Esophagus muscularis mucosa (tissue), 4 donors: ENCODE results near the gene ZNF469.

ENCODE experiments used
- EP300 ChIP-seq: sonication (generic); formaldehyde crosslinking; IDR thresholded peaks from one replicate; pipeline ENCODE4 v1.6.1; 2017; ENCODE audit warnings: antibody characterized with exemption
- POLR2A ChIP-seq: fragments of 450-650 bp; IDR thresholded peaks from one replicate; pipeline ENCODE4 v1.6.1; 2017; ENCODE audit warnings: antibody characterized with exemption, moderate library complexity, mild to moderate bottlenecking, low read depth
- POLR2AphosphoS5 ChIP-seq, 2 donors: sonication (generic); formaldehyde crosslinking; IDR thresholded peaks; one replicate each; pipeline ENCODE4 v1.6.1; 2017; ENCODE audit warnings: antibody characterized with exemption in 2 of 2
- TF ChIP-seq, protein P1 (sequence below), 3 experiments: fragments of 200-600 bp in 2 of 3; fragments of 450-650 bp in 1 of 3; sonication (generic) in 2 of 3; IDR thresholded peaks; one replicate each; pipeline ENCODE4 v1.5.1; 2017 to 2019; ENCODE audit warnings: antibody characterized with exemption in 3 of 3, mild to moderate bottlenecking in 2 of 3, moderate library complexity in 1 of 3

DNA sequence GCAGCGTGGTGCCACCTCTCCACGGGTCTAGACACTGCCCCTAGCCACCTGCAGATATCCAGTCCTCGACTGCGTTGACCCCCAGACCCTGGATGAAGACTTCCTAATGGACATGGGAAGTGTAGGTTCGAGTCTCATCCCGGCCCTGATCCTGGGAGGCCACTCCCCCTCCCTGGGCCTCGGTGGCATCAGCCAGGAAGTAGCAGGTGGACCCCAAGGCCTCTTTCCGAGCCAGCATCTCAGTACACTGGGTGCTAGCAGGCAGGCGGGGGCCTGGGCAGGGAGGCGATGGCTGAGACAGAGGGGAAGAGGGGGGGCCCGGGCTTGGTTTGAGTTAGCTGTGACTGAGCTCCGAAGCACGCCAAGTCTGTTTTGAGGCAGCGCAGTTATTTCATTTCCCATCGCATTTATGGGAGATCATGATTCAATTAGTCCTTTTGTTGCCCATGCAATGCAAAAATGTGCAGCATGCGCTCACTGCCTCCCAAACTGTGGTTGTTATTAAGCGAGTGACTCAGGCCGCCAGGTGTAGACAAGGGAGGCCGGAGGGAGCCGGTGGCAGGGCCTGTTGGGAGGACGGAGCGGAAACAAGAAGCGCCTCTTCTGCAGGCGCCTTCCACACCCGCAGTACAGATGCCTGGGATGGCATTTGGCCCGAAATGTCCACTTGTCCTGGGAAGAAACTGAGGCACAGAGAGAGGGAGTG is 25.3 kb upstream of the ZNF469 start:
- TF ChIP-seq, protein P1, sequence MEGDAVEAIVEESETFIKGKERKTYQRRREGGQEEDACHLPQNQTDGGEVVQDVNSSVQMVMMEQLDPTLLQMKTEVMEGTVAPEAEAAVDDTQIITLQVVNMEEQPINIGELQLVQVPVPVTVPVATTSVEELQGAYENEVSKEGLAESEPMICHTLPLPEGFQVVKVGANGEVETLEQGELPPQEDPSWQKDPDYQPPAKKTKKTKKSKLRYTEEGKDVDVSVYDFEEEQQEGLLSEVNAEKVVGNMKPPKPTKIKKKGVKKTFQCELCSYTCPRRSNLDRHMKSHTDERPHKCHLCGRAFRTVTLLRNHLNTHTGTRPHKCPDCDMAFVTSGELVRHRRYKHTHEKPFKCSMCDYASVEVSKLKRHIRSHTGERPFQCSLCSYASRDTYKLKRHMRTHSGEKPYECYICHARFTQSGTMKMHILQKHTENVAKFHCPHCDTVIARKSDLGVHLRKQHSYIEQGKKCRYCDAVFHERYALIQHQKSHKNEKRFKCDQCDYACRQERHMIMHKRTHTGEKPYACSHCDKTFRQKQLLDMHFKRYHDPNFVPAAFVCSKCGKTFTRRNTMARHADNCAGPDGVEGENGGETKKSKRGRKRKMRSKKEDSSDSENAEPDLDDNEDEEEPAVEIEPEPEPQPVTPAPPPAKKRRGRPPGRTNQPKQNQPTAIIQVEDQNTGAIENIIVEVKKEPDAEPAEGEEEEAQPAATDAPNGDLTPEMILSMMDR (IDR thresholded peaks at IDR 0.05), result no peak
- TF ChIP-seq POLR2A (no peak), EP300 (no peak), POLR2AphosphoS5 (IDR thresholded peaks at IDR 0.05) (no peak)
